ENCODE data around the gene KRT86.

KRT86 gene

DNA sequence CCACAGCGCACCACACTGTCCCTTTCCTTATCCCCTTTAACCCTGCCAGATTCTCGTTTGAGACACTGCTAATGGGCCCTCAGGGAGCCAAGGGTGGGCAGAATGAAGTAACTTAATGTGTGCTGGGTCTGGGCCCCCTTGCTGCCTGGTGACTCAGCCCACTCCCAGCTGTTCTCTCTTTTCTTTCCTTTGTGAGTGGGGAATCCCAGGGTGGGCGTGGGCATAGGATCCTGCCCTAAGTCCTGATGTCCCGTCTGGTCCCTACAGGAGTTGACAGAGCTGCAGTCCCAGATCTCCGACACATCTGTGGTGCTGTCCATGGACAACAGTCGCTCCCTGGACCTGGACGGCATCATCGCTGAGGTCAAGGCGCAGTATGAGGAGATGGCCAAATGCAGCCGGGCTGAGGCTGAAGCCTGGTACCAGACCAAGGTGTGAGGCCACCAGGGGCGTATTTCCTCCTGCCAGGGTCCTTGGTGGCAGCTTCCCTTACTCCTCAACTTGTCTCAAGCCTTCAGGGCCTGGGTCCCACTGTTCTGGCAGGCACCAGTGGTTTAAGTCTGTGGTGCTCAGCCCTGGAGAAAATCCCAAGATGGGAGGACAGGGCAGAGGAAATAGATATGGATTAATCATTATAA lies 33.1 kb upstream of the KRT86 start:
- Histone ChIP-seq H3K27me3 (peaks cover 27% of the 10 kb centered on the region), H3K27ac (no peak overlapping the region), H3K9me3 (no peaks in the 10 kb centered on the region), H3K4me3 (ENCODE audit: low read depth in 1 of 2, low read length in 1 of 2) (no peak overlapping the region), H3K4me1 (ENCODE audit: control insufficient read depth in 1 of 2, insufficient read depth in 1 of 2, low read depth in 1 of 2, low read length in 1 of 2) (no peaks in the 10 kb centered on the region), H3K36me3 (no peaks in the 10 kb centered on the region)
- no peak for TF ChIP-seq CTCF (IDR thresholded peaks at IDR 0.05)

DNA sequence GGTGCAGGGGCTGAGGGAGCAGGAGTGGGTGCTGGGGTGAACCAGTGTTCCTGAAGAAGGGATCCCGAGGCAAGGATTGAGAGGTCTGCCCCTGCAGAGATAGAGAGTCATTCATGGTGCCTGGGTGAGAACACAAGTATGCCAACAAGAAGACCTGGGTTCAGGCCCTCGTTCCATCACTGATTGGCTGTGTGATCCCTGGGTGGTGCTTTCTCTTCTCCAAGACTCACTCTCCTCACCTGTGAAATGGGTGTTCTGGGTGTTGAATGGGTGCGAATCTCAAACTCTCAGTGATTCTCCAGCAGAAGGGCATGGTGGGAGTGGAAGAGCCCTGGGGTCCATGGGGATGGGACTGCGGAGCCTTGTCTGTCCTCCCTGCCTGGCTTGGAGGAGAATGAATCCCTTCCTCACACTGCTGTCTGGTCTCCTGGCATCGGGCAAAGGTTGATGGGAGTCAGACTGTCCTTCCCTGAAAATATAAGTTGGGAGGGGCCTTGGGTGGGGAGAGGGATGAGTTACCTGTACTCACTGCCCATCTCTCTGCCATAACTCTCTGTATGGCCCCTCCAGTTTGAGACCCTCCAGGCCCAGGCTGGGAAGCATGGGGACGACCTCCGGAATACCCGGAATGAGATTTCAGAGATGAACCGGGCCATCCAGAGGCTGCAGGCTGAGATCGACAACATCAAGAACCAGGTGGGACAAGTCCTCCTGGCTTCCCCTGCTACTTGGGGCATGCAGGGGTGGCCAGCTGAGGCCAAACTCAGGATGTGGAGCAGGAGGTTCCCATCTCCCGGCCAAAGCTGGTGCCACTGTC lies 31.8 kb upstream of the KRT86 start:
- H3K9me3 ChIP-seq, result no peaks in the 10 kb centered on the region
- H3K27me3 ChIP-seq, result peaks cover 24% of the 10 kb centered on the region
- no peak for TF ChIP-seq CTCF (IDR thresholded peaks at IDR 0.05)
- no peaks in the 10 kb centered on the region for H3K4me1 ChIP-seq (ENCODE audit: control insufficient read depth in 1 of 2, insufficient read depth in 1 of 2, low read depth in 1 of 2, low read length in 1 of 2)
- H3K27ac ChIP-seq, result no peak overlapping the region
- H3K4me3 ChIP-seq (ENCODE audit: low read depth in 1 of 2, low read length in 1 of 2), result no peak overlapping the region
- H3K36me3 ChIP-seq, result no peaks in the 10 kb centered on the region

GRCh38 chr12:52243259-52243855 lies 31.1 kb upstream of the KRT86 start:
- Histone ChIP-seq H3K9me3 (no peaks in the 10 kb centered on the region), H3K4me3 (ENCODE audit: low read depth in 1 of 2, low read length in 1 of 2) (no peak overlapping the region), H3K36me3 (no peaks in the 10 kb centered on the region), H3K27ac (no peak overlapping the region), H3K27me3 (peaks cover 31% of the 10 kb centered on the region), H3K4me1 (ENCODE audit: control insufficient read depth in 1 of 2, insufficient read depth in 1 of 2, low read depth in 1 of 2, low read length in 1 of 2) (no peaks in the 10 kb centered on the region)
- TF ChIP-seq CTCF (IDR thresholded peaks at IDR 0.05), result no peak

- Histone ChIP-seq H3K27me3 (peaks cover 38% of the 10 kb centered on the region), H3K9me3 (no peaks in the 10 kb centered on the region), H3K4me3 (ENCODE audit: low read depth in 1 of 2, low read length in 1 of 2) (no peak overlapping the region), H3K27ac (no peak overlapping the region), H3K4me1 (ENCODE audit: control insufficient read depth in 1 of 2, insufficient read depth in 1 of 2, low read depth in 1 of 2, low read length in 1 of 2) (no peaks in the 10 kb centered on the region), H3K36me3 (no peaks in the 10 kb centered on the region)
- TF ChIP-seq CTCF (IDR thresholded peaks at IDR 0.05), result no peak
Measured at GRCh38 chr12:52243856-52244614, 30.4 kb upstream of the KRT86 start.

GRCh38 chr12:52244615-52244994 lies 29.8 kb upstream of the KRT86 start:
- H3K27ac ChIP-seq, result no peak overlapping the region

More at GRCh38 chr12:52244615-52244994, 29.8 kb upstream of the KRT86 start:
- peaks cover 38% of the 10 kb centered on the region for H3K27me3 ChIP-seq
- H3K4me3 ChIP-seq (ENCODE audit: low read depth in 1 of 2, low read length in 1 of 2), result no peak overlapping the region
- H3K4me1 ChIP-seq (ENCODE audit: control insufficient read depth in 1 of 2, insufficient read depth in 1 of 2, low read depth in 1 of 2, low read length in 1 of 2), result no peaks in the 10 kb centered on the region
- no peak for TF ChIP-seq CTCF (IDR thresholded peaks at IDR 0.05)
- H3K9me3 ChIP-seq, result no peaks in the 10 kb centered on the region
- H3K36me3 ChIP-seq, result no peaks in the 10 kb centered on the region
